HL-60 (cell line): ENCODE results near the gene TIGD1.

Experiments
- REST ChIP-seq: IDR thresholded peaks from 2 replicates; pipeline ENCODE4 v1.6.1; 2012; ENCODE audit warnings: low read depth; ENCODE audit not compliant: insufficient replicate concordance
- SPI1 ChIP-seq: IDR thresholded peaks from 2 replicates; pipeline ENCODE4 v1.6.1; 2012; ENCODE audit warnings: low read depth, mild to moderate bottlenecking, borderline replicate concordance
- TF ChIP-seq, protein P1 (sequence below): IDR thresholded peaks from one replicate; pipeline ENCODE4 v1.5.1; 2011; ENCODE audit warnings: low read length, control low read depth, inconsistent platforms; ENCODE audit not compliant: insufficient read depth

GRCh38 chr2:232516551-232516950 lies 33.8 kb downstream of the TIGD1 start:
- TF ChIP-seq REST: no peak
- TF ChIP-seq, protein P1, sequence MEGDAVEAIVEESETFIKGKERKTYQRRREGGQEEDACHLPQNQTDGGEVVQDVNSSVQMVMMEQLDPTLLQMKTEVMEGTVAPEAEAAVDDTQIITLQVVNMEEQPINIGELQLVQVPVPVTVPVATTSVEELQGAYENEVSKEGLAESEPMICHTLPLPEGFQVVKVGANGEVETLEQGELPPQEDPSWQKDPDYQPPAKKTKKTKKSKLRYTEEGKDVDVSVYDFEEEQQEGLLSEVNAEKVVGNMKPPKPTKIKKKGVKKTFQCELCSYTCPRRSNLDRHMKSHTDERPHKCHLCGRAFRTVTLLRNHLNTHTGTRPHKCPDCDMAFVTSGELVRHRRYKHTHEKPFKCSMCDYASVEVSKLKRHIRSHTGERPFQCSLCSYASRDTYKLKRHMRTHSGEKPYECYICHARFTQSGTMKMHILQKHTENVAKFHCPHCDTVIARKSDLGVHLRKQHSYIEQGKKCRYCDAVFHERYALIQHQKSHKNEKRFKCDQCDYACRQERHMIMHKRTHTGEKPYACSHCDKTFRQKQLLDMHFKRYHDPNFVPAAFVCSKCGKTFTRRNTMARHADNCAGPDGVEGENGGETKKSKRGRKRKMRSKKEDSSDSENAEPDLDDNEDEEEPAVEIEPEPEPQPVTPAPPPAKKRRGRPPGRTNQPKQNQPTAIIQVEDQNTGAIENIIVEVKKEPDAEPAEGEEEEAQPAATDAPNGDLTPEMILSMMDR: no peak
- no peak for TF ChIP-seq SPI1
